ENCODE data around the gene POTEI.
"Not testable (repeated sequence)": the region's sequence is repeated elsewhere in the genome, so short reads cannot be mapped to it uniquely, and the experiment has no call there.

POTEI gene

DNA sequence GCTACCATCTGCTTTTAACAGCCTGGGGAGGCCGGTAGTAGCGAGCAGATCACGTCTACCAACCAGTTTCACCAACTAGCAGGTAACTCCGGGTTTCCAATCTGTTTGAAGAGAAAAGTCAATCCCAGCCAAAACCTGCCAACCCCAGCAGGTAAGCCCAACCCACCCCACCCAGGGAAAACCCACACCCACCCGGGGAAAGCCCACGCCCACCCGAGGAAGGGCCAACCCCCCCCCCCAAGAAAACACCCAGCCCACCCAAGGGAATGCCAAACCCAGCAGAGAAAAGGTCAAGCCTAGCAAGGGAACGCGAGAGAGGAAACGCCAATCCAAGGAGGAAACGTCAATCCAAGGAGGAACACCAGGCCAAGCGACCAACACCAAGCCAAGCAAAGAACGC is at the start of gene POTEI:
Gene POTEI, minus strand, starts transcription at position 101 of the 400 bp plus-strand sequence. Its CDS starts 93 bp downstream, at position 8.
- not testable (repeated sequence) for DNase-seq

DNA sequence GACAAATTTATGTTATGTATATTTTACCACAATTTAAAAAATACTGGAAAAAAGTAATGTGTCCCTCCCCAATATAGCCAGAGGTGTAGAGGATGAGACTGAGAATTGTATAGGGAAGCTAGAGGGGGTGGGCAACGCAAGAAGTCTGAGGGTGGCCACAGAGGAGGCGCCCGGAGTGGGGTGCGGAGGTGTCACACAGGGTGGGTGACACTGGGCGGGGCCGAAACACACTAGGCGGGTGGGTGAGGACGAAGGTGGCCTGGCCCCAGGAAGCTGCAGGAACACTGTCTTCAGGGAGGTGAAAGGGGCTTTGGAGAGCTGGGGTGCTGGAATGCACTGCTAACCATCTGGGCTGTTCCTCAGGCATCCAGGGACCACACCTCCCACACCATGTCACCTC is 47.3 kb upstream of the POTEI start:
- not testable (repeated sequence) for DNase-seq

DNA sequence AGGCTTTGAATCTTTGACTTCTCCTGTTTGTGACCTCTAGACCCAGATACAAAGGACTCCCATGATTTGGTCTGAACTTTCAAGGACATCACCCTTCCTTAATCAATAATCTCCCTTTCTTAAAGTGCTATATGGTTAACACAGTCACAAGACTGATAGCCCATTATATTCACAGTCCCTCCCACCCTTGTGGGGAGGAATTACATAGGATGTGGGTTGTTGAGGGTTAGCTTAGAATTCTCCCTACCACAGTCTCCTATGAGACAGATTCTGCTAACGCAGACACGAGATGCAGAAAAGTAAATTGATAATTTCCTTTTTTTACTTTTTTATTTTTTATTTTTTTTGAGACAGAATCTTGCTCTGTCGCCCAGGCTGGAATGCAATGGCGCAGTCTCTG is 45.0 kb upstream of the POTEI start:
- not testable (repeated sequence) for DNase-seq

DNA sequence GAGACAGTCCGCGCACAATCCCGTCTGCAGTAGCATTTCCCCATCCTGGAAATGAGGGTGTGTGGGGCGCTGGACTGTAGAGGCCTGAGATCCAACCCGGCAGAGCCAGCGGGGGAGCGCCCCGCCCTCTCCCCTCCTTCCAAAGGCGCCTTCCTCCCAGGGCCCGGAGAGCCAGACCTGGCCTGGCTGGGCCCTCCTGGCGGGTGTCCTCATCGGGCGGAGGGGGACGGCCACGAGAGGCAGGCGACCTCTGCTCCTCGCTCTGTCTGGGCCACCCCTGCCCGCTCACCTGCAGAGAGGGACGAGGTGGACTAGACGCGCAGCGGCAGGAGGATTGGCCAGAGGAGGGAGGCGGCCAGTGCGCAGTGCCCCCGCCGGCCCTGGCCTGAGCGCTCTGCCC is 40.3 kb upstream of the POTEI start:
- not testable (repeated sequence) for DNase-seq

DNA sequence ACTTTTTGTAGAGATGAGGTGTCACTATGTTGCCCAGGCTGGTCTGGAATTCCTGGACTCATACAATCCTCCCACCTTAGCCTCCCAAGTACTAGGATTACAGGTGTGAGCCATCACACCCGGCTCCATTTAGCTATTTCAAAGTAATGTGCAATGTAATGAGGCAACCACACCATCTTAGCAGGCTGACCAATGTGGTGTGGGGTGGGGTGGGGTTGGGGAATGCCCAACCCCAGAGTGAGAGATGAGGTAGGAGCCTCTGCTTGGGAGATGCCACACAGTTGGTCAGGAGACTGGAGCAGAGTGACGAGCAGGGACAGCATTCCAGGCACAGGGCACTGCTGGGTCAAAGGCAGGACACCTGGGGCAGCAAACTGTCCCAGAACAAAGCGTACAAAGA is 39.3 kb upstream of the POTEI start:
- DNase-seq: not testable (repeated sequence)

DNA sequence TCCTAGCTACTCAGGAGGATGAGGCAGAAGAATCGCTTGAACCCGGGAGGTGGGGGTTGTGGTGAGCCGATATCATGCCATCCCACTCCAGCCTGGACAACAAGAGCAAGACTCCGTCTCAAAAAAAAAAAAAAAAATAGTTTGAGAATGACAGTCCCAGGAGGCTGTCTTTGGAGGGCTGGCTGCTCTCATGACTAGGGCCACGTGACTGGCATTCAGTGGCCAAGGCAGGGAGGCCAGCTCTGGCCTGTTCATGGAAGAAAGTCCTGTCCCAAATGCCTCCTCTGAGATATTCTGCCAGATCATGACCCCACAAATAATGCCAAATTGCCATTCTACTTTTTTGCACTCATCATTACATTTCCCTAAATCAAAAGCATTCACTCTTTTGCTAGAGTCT is 35.9 kb upstream of the POTEI start:
- DNase-seq: not testable (repeated sequence)

DNA sequence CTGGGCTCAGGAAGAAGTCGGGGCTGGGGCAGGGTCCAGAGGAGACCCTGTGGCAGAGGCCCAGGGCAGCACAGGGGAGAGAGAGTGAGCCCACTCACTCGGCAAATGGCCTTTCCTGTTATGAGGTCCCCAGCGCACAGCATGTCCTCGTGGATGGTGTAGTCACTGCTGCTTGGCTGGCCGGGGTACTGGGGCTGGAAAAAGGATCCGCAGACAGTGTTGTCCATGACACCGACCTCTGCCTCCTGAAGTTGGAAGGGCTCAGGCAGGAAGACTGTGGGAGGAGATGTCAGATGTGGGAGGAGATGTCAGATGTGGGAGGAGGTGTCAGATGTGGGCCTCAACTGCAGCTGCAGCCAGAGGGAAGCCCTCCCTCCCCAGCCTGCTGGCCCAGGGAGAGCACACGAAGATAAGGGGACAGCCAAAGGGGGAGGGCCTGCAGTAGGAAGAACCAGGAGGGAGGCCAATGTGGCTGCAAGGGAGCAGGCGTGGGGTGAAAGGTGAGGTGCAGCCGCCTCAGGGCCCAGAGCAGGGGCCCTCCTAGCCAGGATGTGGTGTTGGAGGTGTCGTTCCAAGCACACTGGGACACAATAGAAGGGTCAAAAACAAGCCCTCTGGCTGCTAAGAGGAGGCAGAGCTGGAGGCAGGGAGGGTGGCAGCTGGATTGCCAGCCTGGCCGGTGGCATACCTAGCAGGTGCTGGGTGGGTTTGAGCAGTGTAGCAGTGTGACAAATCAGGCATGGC is 34.8 kb upstream of the POTEI start:
- not testable (repeated sequence) for DNase-seq

DNA sequence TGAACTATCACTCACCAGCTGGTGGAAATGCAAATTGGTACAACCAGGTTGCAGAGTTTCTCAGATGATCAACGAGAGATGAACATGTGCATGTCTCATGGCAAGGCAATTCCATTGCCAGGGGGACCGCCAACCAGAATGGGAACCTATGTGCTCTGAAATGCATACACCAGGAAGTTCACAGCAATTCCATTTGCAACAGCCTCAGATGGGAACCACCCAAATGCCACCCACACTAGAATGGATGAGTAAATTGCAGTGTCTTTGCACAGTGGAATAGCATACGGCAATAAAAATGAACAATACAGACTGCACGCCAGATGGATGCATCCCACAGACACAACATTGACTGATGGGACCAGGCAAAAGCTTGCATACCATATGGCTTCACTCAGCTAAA is 33.7 kb upstream of the POTEI start:
- DNase-seq: not testable (repeated sequence)

DNA sequence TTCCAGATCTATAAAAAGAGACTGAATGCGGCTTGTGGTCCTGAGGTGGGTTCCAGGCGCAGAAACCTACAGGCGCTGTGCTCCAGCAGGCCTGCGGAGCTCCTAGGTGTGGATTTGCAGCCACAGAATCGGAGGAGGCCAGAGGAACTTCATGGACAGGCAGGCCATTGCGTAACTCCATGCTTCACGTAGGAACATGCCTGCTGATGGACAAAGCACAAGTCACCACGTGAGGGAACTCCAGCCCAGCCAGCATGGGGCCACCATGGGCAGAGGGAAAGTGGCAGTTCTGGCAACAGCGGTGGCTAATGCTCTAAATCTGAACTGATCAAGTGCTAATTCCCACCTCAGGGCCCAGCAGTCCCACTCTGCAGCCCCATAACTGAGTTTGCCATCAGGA is 29.1 kb upstream of the POTEI start:
- not testable (repeated sequence) for DNase-seq

DNA sequence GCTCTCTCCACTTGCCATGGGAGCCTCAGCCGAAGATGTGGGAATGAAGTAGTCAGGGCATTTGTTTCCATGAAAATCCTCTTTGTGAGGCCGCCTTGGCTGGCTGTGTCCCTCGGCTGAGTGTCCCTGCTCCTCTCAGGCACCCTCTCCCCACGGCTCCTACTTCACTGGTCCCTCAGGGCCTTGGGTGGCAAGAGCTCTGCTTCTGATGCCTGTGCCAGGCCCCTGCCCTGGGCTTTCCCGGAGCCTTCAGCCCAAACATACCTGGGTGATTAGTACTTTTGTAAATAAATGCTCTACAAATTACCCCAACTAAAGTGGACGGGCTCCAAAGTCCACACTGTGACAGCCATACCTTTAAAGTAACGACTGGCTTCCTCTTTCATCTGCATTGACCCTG is 27.5 kb upstream of the POTEI start:
- DNase-seq: not testable (repeated sequence)

DNA sequence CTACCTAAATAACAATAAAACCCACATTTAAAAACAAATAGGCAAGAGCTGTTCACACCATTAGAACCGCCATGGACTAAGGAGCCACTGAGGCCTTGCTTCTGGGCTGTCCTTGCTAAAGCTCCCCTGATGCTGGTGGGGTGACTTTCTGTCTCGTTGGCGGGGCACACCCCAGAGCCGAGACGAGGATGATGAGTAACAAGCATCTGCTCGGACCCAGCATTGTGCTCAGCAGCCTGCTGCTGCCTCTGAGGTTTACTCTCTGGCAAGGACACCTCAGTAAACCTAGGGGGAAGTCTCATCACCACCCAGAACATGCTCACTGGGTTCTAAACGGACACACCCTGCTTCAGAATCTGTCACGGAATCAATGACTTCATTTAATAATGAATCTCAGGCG is 22.5 kb upstream of the POTEI start:
- not testable (repeated sequence) for DNase-seq

DNA sequence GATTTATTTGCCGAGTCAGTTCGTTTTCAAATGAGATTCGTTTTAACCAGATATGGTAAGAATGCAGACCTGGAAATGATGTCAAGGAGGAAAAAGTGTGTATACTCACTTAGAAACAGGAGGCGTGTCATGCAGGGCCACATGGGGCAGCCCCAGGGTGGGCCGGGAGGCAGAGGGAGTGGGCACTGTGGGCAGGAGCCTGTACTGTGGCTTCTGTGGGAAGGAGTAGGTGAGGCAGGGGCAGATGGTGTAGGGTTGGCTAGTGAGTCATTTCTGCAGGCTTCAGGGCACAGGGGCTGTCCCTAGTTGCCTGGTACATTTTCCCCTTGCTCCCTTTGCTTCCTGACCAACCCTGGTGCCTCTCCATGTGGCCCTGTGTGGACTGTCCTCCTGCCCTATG is 22.1 kb upstream of the POTEI start:
- not testable (repeated sequence) for DNase-seq

DNA sequence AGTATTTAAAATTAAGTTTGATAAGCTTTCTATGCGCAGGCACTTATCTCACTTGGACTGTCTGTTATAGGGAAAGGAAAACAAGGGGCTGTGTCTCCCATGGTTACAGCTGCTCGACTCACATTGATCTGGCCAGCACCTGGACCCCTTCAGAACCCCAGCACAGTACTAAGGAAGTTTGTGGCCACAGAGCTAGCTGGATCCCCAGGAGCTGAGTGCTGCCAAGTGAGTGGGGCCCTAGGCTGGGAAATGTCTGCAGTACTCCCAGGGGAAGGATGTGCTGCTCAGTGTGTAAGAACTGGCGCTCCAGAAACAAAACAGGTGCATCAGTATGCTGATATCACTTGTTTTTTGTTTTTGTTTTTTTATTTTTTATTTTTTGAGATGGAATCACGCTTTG is 21.1 kb upstream of the POTEI start:
- not testable (repeated sequence) for DNase-seq

DNA sequence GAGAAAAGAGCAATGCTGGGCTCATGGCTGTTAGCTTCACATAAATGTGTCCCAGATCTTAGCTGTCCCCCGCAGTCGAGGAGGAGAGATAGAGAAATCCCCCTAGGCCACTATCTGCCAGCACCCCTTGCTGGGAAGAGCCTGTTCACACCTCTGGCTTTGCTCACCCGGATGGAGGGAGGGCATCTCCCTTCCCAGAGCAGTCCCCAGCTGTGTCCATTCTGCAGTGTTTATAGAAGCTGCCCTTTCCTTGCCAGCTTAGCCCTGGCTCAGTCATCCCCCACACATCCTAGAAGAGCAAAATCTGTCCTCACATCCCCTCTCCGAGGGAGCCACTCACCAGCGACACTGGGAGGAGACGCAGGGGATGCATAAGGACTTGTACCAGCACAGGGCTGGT is 20.4 kb upstream of the POTEI start:
- not testable (repeated sequence) for DNase-seq

DNA sequence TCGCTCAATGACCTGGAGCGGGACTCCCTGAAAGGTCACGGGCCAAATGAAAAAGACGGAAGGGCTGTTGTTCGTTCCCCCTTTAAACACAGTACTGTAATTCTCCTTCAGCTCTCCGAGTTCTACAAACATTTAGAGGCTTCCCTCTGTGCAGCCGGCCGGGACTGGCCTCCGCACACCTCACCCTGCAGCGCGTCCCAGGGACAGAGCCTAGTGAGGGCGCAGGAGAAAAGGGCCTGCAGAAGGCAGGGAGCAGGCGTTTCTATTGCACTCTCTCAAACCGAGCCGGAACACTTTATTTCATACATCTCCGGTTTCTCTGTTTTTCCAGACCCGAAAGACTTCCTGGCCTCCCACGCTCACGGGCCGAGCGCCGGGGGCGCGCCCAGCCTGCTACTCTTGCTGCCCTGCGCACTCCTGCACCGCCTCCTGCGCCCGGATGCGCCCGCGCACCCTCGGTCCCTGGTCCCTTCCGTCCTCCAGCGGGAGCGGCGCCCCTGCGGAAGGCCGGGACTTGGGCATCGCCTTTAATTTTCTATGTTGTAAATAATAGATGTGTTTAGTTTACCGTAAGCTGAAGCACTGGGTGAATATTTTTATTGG is 18.3 kb upstream of the POTEI start:
- DNase-seq: not testable (repeated sequence)

DNA sequence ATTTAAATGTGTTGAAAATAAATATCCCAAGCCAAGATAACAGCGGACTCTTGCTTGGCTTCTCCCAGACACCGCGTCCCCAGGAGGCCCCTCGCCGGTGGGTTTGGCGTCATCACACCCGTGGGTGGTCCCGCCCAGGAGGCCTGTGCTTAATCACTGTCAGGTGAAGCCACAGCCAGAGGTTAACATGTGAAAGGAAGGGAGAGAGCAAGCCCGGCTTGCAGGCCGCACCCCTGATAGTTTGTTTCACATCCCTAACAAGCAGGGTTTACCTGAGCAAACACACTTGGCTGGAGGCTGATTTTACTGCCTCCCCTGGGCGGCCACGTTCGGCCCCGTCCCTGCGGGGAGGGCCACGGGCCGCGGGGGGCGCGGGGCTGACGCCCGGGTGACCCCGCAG is 13.3 kb upstream of the POTEI start:
- DNase-seq: not testable (repeated sequence)

DNA sequence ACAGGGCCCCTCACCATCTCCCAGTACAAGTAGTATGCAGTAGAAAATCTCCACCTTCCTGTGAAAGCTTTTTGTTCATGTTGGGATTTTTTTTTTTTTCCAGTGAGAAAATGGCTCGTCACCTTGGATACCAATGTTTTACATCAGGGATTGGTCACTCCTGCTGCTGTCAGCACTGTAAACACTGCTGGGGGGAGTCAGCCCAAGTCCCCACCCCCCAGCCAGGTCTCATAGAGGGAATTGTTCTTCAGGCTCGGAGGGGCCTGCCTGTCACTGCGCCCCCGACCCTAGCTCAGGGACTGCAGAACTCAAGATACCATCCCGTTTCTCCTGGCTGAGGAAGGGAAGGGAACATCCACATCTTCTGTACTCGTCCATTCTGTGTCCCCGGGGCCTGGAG is 11.9 kb upstream of the POTEI start, which contains the start of gene CFC1B:
Gene CFC1B, plus strand, starts transcription at position 231 of the 400 bp plus-strand sequence. CDS start 263 bp downstream, outside the sequence.
- not testable (repeated sequence) for DNase-seq

DNA sequence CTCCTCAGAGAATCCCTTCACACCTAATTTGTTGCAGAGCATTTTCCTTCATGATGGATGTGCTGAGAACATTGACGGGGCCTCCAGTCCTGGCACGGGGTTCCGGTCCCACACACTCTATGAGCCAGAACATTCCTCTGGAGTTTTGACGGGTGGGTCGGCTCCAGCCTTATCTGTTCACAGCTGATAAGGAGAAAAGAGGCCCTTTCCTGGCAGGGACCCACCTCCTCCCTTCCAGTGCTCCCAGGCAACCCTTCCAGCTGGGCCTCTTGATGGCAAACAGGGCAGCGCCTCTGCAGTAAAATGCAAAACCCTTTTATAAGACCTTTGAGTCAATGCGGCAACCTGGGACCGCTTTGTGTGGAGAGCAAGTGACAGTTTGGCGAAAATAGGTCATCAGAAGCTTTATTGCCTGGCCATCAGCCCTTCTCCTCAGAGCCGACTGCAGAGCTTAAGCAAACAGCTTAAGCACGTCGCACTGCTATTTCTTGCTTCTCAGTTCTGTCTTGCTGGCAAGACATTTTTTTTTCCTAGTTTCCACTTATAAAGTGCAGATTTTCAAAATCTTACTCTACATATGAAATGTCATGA is 9.5 kb upstream of the POTEI start:
- not testable (repeated sequence) for DNase-seq

DNA sequence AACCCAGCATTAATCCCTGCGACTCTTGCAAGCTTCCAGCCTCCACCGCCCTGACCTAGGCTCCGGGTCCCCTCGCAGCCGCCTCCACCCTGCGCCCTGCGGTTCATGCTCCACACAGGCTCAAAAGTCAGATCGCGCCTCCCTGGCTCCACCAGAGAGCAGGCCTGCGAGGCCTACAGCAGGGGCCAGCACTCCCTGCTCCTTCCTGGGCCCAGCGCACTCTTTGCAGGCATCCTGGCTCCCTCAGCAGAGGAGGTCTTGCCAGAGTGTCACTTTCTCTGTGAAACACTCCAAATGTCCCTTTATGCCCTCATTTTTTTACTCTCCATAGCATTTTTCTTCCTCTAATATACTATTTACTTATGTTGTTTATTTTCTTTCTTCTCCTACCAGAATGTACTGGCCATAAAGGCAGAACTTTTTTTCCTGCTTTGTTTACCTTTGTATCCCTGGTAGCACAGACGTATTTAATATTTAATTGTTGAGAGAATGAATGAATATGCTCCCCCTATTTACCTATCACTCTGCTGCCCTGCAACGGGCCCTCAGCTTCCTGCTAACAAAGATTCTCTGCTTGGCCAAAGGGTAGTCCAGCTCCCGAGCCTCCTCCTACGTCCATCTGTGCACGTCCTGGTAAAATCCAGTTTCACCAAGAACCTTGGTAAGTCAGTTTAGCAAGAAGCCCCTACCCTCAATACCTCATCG is 2.8 kb upstream of the POTEI start:
- DNase-seq: not testable (repeated sequence)

DNA sequence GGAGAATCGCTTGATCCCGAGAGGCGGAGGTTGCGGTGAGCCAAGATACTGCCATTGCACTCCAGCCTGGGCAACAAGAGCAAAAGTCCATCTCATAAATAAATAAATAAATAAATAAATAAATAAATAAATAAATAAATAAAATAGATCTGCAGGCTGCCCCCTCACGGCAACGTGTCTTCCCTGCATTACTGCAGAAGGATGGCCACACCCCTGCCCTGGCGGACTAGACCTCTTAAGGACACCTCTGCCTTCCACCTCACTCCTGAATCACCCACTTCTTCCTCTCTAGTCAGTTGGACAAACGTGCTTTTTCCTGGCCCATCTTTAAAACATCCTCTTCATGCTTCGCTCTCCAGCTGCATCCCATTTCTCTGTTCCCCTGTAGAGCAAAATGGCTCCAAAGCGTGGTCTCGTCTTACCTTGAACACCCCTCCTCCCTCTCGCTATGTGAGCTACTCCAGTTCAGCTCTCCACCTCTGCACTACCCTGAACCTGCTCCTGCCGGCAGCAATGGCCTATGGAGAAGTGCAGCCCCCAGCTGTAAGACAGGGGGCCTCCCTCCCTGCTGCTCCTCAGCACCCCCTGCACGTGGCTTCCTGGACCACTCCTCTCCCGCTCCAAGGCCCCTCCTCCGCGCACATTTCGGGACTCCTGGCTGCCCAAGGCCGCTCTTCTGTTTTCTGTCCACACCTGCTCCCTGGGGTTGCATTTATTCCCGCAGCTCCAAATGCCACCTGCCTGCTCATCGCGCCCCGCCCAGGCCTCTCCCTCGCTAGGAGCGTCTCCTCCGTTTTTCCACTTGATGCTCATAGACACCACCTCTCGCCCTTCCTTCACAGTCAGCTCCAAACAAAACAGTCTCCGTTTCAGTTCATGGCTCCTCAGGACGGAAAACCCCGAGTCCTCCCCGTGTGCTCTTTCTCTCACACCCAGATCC is 1.9 kb upstream of the POTEI start:
- DNase-seq: not testable (repeated sequence)

DNA sequence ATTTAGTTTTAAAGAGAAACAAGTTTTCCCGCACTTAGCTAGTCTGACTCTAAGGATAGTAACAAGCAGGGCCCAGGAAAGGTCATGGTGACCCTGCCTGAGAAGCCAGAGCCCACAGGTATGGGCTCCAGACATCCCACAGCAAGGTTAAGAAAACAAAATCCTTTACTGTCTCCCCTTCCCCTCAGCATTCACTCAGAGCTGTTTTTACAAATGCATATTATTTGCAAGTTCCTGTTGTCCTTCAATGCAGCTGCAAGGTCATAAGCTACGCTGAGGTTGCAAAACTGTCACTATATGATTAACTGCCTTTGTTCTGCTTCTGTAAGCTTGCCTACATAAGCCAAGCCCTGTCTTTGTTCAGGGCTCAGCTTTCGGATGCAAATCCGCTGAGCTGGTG is 18.1 kb downstream of the POTEI start:
- DNase-seq: not testable (repeated sequence)

DNA sequence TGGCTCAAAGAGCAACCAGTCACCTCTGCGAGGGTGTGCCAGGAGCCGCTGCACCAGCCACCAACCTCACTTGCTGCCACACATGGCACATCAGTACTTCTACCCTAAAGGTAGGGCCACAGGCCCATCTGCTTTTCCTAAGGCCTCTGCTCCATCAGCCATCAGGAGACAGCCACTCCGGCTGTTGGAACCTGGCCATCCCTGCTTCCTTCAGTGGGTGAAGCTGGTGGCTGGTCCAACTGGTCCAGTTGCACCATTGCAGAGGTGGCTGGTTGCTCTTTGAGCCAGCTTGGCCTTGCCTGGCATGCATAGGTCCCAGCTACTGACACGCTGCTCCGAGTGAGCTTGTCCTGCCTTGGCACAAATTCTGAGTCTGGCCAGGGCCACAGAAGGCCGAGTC is 53.7 kb downstream of the POTEI start:
- not testable (repeated sequence) for DNase-seq
